ENCODE measurements around the gene TOLLIP. TPM values are rescaled to one million over a fixed set of nuclear protein-coding genes. Genes with fewer than 3 reads are reported as not detected.

TOLLIP gene
- total and polyA plus RNA-seq, 2 of the 4 experiments (the other 2 are of a cell fraction), result 19.7 to 42.9 TPM

DNA sequence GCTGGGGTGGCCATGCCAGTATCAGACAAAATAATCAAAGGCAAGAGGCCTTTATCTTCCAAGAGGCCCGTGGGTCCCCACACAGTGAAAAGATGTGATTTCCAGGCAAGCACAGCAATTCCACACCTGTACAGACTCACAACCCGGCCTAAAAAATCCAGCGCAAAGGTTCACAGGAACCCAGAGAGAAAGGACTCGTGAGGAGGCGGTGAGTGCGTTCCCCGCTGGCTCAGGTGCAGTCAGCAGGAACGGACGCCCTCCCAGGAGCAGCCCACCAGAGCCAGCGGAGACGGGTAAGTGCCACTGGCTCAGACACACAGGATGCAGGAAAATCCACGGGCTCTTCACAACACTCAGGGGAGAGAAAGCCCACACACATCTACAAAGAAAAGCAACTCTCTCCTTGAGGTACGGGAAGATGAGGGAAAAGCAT, 4.4 kb downstream of the TOLLIP start:
- H2AK5ac ChIP-seq (ENCODE audit: low read depth, low read length), result no peak overlapping the region
- peaks cover 19 to 85% of the 10 kb centered on the region in 2 experiments for H3K79me1 ChIP-seq (ENCODE audit: low read depth in 1 of 2, low read length in 2 of 2)
- H3K27ac ChIP-seq (ENCODE audit: insufficient read depth, low read length), result no peak overlapping the region
- peaks cover 9% of the 10 kb centered on the region; the same call in 1 of the 2 replicates for H3K36me3 ChIP-seq (ENCODE audit: control insufficient read depth, insufficient read depth, low read length)
- dilution Hi-C loops (cut with HindIII; ENCODE audit: low sequenced_read_pairs, unreplicated experiment), result no loop called here
- DNase-seq (no peak), ATAC-seq (ENCODE audit: low read depth) (no peak)
- POLR2A ChIA-PET (ENCODE audit: unreplicated experiment), result no interaction called here
- intact Hi-C loops (cut with micrococcal nuclease), result no loop called here
- H3K18ac ChIP-seq (ENCODE audit: low read depth, low read length), result no peak overlapping the region
- no peak overlapping the region for H3K56ac ChIP-seq (ENCODE audit: extremely low read depth, insufficient read depth, low read length)
- H4K5ac ChIP-seq (ENCODE audit: low read depth, low read length), result no peak overlapping the region
- CTCF ChIA-PET, result interaction anchor here (0.6 kb wide), 1 partner anchor 1884 kb away, joined by 4 read pairs; no protein-coding TSS in a partner anchor
- no peak overlapping the region for H2BK15ac ChIP-seq (ENCODE audit: low read depth, low read length)
- no peak overlapping the region for H2AFZ ChIP-seq (replicated peaks; ENCODE audit: low read length, poor library complexity)
- H3K23ac ChIP-seq (ENCODE audit: low read depth, low read length), result no peak overlapping the region
- H3K9ac ChIP-seq (ENCODE audit: low read depth, low read length), result no peak overlapping the region
- no peak overlapping the region for H2AK9ac ChIP-seq (replicated peaks; ENCODE audit: low read depth, low read length, poor library complexity)
- WGBS, 2 experiments (ENCODE audit: extremely low coverage in 2 of 2, insufficient read length in 1 of 2), result 92% methylated on average over 5 of the region's 13 CpGs; no CpG with 5 or more reads in 1 of the 2 experiments
- H3K4me1 ChIP-seq (ENCODE audit: control insufficient read depth, insufficient read depth, low read length), result peaks cover 4% of the 10 kb centered on the region; the same call in 1 of the 2 replicates
- no peak overlapping the region for H4K91ac ChIP-seq (ENCODE audit: insufficient read depth, low read depth, low read length)
- H2BK20ac ChIP-seq (ENCODE audit: low read depth, low read length), result no peak overlapping the region
- H3K4me3 ChIP-seq (ENCODE audit: insufficient read depth, low read depth, low read length), result no peak overlapping the region
- no peaks in the 10 kb centered on the region for H3K9me3 ChIP-seq (ENCODE audit: control insufficient read depth, insufficient read depth, low read length)
- no peak for TF ChIP-seq FOS (IDR thresholded peaks at IDR 0.05; ENCODE audit: low read depth, low read length)
- TF ChIP-seq RFX5 (IDR thresholded peaks at IDR 0.05; ENCODE audit: low read depth, low read length), result no peak
- TF ChIP-seq CHD1 (IDR thresholded peaks at IDR 0.05; ENCODE audit: low read depth, low read length), result no peak
- TF ChIP-seq ELK1 (IDR thresholded peaks at IDR 0.05; ENCODE audit: borderline replicate concordance, low read depth, low read length), result no peak
- no peak for TF ChIP-seq MAZ (IDR thresholded peaks at IDR 0.05; ENCODE audit: borderline replicate concordance, low read depth, low read length)
- no peak for TF ChIP-seq CEBPB (IDR thresholded peaks at IDR 0.05; ENCODE audit: low read depth, low read length)
- no peak for TF ChIP-seq CTCF (conservative IDR thresholded peaks at IDR 0.05; ENCODE audit: low read depth, low read length)
- TF ChIP-seq RCOR1 (IDR thresholded peaks at IDR 0.05; ENCODE audit: insufficient replicate concordance, low read length), result no peak
- H3K27me3 ChIP-seq (ENCODE audit: control insufficient read depth, insufficient read depth, low read length), result no peaks in the 10 kb centered on the region
- H3K4me2 ChIP-seq (ENCODE audit: low read depth, low read length), result no peak overlapping the region
- no peak overlapping the region for H3K4ac ChIP-seq (ENCODE audit: low read depth, low read length)
- no peak overlapping the region for H2BK5ac ChIP-seq (ENCODE audit: low read depth, low read length, poor library complexity, severe bottlenecking)
- H4K8ac ChIP-seq (ENCODE audit: low read depth in 2 of 2, low read length in 2 of 2), result no peak overlapping the region
- H2BK120ac ChIP-seq (ENCODE audit: low read depth, low read length), result no peak overlapping the region
- H3K9me1 ChIP-seq (ENCODE audit: insufficient read depth, low read length), result peaks cover 10% of the 10 kb centered on the region
- no peak overlapping the region for H3K14ac ChIP-seq (replicated peaks; ENCODE audit: low read depth, low read length)
- in situ Hi-C loops (cut with MboI; ENCODE audit: low sequenced_read_pairs), result no loop called here
- H4K20me1 ChIP-seq (ENCODE audit: insufficient read depth, low read length), result peaks cover 84% of the 10 kb centered on the region
- BruUV-seq (replicated peaks), result no TSS peak

Measured in IMR-90 (cell line).